Esophagus squamous epithelium (tissue), 4 donors: ENCODE measurements around the gene TSBP1.

Source experiments
- CTCF ChIP-seq, 6 experiments: fragments of 450-650 bp in 4 of 6; fragments of 200-600 bp in 2 of 6; sonication (generic) in 2 of 6; IDR thresholded peaks; one replicate each; pipeline ENCODE4 v1.5.1; 2016 to 2019; ENCODE audit warnings: antibody characterized with exemption in 6 of 6, mild to moderate bottlenecking in 4 of 6, moderate library complexity in 4 of 6
- POLR2A ChIP-seq, 4 donors: fragments of 450-650 bp; IDR thresholded peaks; one replicate each; pipeline ENCODE4 v1.6.1; 2017; ENCODE audit warnings: antibody characterized with exemption in 4 of 4, mild to moderate bottlenecking in 4 of 4, moderate library complexity in 3 of 4

GRCh38 chr6:32382757-32383420 lies 11.2 kb upstream of the TSBP1 start:
- TF ChIP-seq CTCF (IDR thresholded peaks at IDR 0.05) (no peak), POLR2A (IDR thresholded peaks at IDR 0.05) (no peak)
